ENCODE measurements around the gene CA12.
A peak's percentile ranks its signal among the peaks of the same experiment; 100 is the strongest.
"Not testable (repeated sequence)": the region's sequence is repeated elsewhere in the genome, so short reads cannot be mapped to it uniquely, and the experiment has no call there.

CA12 gene

DNA sequence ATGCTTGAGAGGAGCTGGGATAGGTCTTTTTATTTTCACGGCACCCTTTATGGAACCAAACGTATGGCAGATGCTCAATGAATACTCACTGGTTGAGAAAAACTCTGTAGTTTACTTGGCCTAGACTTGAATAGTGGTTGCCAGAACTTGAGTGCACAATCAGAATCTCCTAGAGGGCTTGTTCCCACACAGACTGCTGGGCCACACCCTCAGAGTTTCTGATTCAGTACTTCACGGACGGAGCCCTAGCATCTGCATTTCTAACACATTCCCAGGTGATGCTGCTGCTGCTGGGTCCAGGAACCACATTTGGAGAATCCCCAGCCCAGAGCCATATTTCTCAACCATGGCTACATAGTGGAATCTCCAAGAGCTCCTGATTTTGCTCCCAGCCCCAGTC, 24.6 kb downstream of the CA12 start:
- no peak for DNase-seq

GRCh38 chr15:63354821-63355650, 26.6 kb downstream of the CA12 start:
- no peak for DNase-seq

DNA sequence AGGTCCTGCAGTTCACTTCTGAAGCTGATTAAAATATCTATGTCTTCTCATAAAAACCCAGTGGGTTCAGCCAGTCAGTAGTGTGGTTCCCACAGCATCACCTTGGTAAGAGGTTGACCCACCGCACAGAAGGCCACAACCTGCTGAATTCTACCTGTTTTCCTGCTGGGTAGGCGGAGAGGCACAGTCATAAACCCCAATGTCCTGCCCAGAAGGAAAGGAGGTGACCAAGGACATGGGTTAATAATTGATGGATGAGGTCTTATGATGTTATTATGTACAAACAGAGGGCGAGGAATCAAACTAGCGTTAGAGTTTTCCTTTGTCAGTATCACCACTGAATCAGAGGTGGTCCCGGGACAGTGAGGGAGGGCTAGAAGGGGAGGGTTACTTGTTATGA, 27.8 kb downstream of the CA12 start:
- no peak for DNase-seq

- DNase-seq = no peak
Measured at GRCh38 chr15:63353261-63353660, 28.4 kb downstream of the CA12 start.

DNA sequence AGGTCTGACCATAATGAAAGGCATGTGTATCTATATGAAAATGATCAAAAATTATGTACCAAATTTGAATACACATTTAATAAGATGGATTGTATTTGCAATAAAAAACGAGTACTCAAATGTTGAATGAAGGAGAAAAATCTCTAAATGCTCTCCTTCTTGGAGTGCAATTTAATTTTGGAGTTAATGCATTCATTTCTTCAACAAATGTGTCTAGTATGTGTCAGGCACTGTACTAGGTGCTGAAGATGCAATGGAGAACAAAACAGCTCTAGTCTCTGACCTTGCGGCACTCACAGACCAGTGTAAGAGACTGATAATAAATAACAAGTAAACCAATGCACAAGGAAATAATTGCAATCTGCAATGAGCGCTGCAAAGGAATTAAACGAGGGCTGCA, 28.8 kb downstream of the CA12 start:
- no peak for DNase-seq

DNA sequence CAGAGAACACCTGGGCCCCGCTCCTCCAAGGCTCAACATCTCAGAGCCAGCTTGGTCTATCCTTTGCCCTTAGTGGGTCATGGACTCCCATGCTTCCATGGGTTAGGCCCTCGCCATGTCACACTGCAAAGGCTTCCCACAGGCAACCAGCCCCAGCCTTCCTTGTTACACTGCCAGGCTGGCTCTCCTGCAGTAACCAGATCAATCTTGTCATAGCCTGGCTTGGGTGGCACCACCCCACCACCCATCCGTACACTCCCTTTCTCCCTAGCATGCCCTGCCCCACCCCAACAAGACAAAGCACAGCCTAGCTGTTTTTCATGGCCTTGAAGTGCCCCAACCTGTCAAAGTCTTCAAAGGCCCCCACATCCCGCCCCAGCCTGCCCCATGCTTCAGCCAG, 30.5 kb downstream of the CA12 start:
- DNase-seq = no peak

DNA sequence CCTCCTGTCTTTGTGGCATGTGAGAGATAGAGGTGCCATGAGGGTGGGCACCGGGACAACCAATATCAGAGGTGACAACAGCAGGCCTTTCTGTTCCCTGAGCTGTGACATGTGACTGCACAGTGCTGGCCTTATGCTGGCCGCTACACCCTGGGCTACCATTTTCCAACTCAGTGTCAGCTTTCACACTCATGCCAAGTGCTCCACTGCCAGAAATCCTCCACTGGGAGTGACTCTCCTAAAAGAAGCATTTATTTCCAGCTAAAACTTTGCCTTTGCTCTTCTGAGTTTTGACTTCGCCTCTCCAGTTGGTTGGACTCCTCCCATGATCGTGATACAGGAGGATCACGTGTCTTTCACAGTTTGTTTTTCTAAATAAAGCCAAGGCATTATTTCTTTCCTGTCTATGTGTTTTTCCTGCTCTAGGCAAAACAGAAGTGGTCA, 31.4 kb downstream of the CA12 start:
- DNase-seq = no peak

DNA sequence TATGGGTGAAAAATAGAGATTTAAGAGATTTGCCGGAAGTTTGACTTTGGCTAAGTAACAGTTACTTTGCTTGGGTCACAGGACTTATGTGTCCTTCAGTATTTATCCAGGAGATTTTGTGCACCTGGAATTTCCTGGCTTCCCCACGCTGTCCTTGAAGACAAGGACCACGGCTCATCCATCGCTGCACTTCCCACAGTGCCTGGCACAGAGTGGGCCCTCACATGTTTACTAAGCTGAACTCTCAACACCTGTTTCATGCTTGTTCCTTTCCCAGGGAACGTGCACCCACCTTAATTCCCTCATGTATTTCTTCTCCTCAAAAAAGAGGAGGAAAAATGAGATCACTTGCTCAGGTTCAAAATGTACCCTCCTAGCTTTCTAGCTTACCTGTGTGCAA, 32.0 kb downstream of the CA12 start:
- DNase-seq = no peak

GRCh38 chr15:63349156-63349555, 32.5 kb downstream of the CA12 start:
- no peak for DNase-seq

GRCh38 chr15:63348392-63348791, 33.3 kb downstream of the CA12 start:
- DNase-seq = peak; percentile 44 to 50

DNA sequence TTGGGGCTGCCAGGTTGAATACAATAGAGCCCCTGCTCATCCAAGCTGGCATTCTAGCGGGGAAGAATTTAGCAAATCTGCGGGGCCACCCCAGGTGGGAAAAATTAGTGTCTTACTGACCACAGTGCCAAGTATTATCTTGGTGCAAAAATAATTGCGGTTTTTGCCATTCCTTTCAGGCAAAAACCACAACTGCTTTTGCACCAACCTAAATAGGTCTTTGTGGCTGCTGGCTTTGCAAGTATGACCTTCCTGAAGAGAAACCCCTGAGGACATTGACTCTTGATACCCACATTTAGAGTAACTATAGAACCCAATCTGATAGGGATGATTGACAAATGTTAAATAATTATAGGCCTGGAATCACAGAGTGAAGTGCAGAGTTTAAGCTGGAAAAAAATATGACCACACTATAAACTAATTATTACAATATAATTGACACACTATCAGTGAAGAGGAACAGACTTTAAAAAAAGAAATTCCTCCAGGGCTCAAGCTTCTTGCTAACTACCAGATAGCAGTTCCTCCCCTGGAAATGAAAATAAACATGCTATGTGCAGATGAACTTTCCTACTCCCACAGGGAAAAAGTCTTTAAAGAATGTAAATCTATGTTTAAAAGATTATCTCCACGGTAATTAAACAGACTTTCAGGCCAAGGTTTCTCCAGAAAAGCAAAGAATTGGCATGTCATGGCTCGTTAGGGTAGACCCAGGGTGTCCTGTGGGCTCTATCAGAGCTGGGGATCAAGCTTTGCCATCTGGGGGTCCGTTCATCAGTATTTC, 34.4 kb downstream of the CA12 start:
- DNase-seq = no peak

- DNase-seq = no peak
Measured at GRCh38 chr15:63345391-63345752, 36.3 kb downstream of the CA12 start.

- no peak for DNase-seq
Measured at GRCh38 chr15:63344731-63345390, 36.8 kb downstream of the CA12 start.

DNA sequence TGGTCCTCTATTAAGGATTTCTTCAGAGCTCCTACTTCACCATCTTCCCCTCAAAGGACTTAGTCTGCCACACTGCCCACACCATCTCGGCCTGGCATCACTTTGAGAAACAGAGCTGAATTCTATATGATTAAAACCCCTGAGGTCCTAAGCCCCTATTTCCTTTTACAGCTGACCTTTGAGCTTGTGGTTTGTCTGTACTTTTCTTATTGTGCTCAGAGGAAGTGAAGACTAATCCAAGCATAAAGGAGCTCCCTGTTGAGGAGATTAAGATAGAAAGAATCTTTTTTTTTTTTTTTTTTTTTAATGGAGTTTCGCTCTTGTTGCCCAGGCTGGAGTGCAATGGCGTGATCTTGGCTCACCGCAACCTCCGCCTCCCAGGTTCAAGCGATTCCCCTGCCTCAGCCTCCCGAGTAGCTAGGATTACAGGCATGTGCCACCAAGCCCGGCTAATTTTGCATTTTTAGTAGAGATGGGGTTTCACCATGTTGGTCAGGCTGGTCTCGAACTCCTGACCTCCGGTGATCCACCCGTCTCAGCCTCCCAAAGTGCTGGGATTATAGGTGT, 38.6 kb downstream of the CA12 start:
- not testable (repeated sequence) for DNase-seq

GRCh38 chr15:63341898-63342297, 39.7 kb downstream of the CA12 start:
- DNase-seq = no peak

GRCh38 chr15:63340878-63341277, 40.8 kb downstream of the CA12 start:
- no peak for DNase-seq

DNA sequence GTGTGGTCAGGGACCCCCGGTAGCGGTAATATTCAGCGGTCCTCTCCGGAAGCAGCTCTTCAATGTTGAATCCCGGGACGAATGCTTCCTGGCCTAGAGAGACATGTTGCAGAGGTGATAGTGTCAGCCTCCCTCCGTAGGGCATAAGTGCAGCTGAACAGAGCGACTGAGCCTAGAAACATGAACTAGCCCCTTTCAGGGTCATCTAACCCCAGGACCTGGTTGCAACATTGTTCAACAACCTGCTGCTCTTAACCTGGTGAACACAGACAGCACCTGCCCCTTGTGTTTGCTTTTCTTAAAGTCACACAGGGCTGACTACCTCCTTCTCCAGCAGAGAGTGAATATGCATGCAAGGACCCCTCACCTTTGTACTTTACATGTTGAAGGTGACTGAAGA, 41.3 kb downstream of the CA12 start:
- DNase-seq = no peak

DNA sequence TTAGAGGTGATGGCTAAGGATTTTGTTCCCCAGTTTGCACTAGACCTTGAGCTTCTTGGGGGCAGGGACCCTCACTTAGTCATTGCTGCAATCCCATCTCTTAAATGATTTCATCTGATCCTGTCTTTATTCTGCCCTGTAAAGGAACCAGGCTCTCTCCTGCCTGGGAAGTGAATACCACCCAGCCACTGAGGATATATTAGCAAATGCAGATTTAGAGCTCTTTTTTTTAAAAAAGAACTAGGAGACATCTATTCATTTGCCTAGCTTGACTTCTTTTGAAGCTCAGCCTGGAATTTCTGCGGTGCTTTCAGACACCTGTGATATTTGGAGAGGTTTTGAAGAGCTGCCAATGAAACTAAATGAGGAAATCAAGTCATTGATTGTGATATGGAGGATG, 41.8 kb downstream of the CA12 start:
- DNase-seq = no peak

GRCh38 chr15:63339006-63339766, 42.5 kb downstream of the CA12 start:
- no peak for DNase-seq

DNA sequence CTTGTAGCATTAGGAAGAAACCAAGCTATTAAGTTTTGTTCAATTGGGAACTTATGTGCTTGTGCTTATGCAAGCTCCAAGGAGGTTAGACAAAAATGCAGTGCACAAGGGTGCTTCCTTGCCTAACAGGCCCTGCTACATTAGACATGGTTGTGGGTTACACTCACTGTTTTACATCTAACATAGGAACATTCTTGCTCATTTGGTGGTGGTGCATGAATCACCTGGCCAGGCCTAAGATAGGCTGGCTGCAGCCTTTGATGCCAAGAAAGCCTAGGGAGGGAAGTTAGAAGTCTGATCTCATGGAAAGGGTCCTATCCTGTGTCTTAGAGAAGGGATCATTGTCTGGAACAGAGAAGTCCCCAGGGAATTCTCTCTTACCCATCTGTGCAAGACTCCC, 43.5 kb downstream of the CA12 start:
- DNase-seq = no peak

GRCh38 chr15:63337046-63337445, 44.6 kb downstream of the CA12 start:
- no peak for DNase-seq

DNA sequence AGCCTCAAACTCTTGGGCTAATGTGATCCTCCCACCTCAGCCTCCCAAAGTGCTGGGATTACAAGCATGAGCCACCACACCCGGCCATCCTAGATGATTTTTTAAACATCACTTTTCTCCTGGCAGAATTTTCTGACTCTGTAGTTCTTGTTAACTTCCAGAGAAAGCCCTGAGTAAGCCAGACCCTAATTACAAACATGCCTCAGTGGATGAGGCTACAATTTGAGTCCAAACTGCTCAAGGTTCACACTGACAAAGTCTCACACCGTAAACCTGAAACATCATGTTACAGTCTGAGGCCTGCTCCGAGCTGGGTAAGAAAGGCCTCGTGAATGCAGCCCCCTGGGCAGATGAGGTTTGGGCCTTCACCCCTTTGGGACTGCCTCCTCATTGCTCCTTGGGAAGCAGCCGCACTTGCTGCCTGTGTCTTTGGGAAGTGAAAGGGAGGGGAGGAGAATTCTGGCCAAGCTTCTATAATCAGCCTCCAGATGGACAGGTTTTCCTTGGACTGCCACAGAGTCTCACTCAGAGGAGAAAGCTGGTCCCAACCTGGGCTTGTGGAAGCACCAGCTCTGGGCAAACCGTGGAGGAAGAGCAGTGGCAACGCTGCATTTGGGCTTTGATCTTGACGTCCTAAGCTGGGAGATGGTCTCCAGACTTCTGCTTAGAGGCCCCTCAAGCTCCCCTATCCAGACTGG, 46.0 kb downstream of the CA12 start:
- no peak for DNase-seq

All from Kasumi-1 (cell line).